ENCODE measurements around the gene SYT9.
"Not testable (repeated sequence)": the region's sequence is repeated elsewhere in the genome, so short reads cannot be mapped to it uniquely, and the experiment has no call there.

The SYT9 gene

DNA sequence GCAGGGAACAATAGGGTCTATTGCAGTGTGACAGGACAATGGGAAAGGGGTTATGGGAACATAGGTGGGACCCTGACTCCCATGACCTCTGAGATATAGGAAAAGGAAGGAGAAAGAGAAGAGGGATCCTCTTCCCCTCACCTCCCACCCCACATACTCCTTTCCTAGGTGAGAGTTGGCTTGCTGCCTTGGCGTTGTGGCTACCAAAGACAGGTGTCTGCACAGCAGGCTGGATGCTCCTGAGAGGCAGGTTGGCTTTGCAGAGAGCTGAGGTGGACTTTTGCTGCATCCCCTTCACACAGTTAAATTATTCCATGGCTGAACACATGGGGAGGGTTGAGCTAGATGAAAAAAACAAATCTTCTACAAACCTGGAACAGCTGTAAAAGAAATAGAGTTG, 80.7 kb downstream of the SYT9 start:
- no peaks in the 10 kb centered on the region for H3K9me3 ChIP-seq
- H3K36me3 ChIP-seq (replicated peaks), result no peaks in the 10 kb centered on the region
- no peak for DNase-seq (ENCODE audit: low spot score in 2 of 2)
- H3K27me3 ChIP-seq (ENCODE audit: low read depth), result peaks cover 4% of the 10 kb centered on the region
- H3K4me1 ChIP-seq, result no peaks in the 10 kb centered on the region
- no peak overlapping the region for H3K4me3 ChIP-seq
- in situ Hi-C loops (cut with MboI; ENCODE audit: low sequenced_read_pairs), result no loop called here

GRCh38 chr11:7332962-7333361, 81.3 kb downstream of the SYT9 start:
- Histone ChIP-seq H3K27me3 (ENCODE audit: low read depth) (peaks cover 5% of the 10 kb centered on the region), H3K36me3 (replicated peaks) (no peaks in the 10 kb centered on the region), H3K4me3 (no peak overlapping the region), H3K4me1 (no peaks in the 10 kb centered on the region), H3K9me3 (no peaks in the 10 kb centered on the region)
- no peak for DNase-seq (ENCODE audit: low spot score in 2 of 2)
- in situ Hi-C loops (cut with MboI; ENCODE audit: low sequenced_read_pairs), result no loop called here

- H3K9me3 ChIP-seq; in situ Hi-C loops (cut with MboI; ENCODE audit: low sequenced_read_pairs); DNase-seq (ENCODE audit: low spot score in 2 of 2); H3K4me1 ChIP-seq; H3K27me3 ChIP-seq (ENCODE audit: low read depth); H3K36me3 ChIP-seq (replicated peaks); H3K4me3 ChIP-seq: not testable (repeated sequence)
Measured at GRCh38 chr11:7335442-7335841, 83.7 kb downstream of the SYT9 start.

- DNase-seq (ENCODE audit: low spot score in 2 of 2), result no peak
- Histone ChIP-seq H3K27me3 (ENCODE audit: low read depth) (peaks cover 10% of the 10 kb centered on the region), H3K4me3 (no peak overlapping the region), H3K36me3 (replicated peaks) (no peaks in the 10 kb centered on the region), H3K4me1 (no peaks in the 10 kb centered on the region), H3K9me3 (no peaks in the 10 kb centered on the region; the same call in 1 of the 2 replicates)
- in situ Hi-C loops (cut with MboI; ENCODE audit: low sequenced_read_pairs), result no loop called here
Measured at GRCh38 chr11:7341551-7341950, 89.8 kb downstream of the SYT9 start.

- Histone ChIP-seq H3K4me3 (no peak overlapping the region), H3K9me3 (no peaks in the 10 kb centered on the region), H3K4me1 (peaks cover 12% of the 10 kb centered on the region; the same call in 1 of the 2 replicates), H3K36me3 (replicated peaks) (no peaks in the 10 kb centered on the region), H3K27me3 (ENCODE audit: low read depth) (no peaks in the 10 kb centered on the region)
- in situ Hi-C loops (cut with MboI; ENCODE audit: low sequenced_read_pairs), result no loop called here
- DNase-seq (ENCODE audit: low spot score in 2 of 2), result no peak
Measured at GRCh38 chr11:7347611-7348431, 96.1 kb downstream of the SYT9 start.

DNA sequence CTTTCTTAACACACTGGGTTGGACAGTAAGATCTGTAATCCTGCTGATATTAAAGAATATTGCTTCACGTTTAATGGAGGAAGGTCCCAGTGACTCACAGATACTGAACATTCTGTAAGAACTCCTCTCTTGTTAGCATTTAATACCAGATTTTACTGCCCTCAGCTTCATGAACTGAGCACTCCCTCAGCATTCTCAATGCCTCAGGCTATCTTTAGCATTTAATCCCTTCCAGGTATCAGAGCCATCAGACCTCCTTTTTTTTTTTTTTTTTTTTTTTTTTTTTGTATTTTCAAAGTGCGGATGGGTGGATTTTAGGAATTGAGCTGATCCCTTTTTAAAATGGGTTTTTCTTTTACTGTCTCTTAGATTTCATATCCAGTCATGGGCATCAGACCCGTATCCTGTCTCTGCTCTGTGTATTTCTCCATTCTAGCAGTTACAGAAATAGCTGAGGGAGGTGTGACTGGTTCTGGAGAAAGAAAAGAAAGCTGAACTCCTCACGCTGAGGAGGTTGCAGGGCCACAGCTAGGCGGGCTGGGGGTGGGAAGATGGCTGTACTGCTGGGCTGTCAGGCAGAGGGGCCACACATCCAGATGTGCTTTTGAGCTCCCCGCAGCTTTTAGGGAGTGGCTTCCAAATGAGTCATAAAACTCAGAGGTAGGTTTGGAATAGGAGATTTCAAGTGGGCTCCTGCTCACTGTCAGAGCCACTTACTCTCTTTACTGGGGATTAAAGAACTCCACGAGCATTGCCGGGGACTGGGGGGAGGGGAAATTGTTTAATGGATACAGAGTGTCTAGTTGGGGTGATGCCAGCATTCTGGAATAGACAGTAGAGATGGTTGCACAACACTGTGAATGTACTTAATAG, 97.0 kb downstream of the SYT9 start:
- DNase-seq (ENCODE audit: low spot score in 2 of 2), result peak; percentile 54 to 65
- in situ Hi-C loops (cut with MboI; ENCODE audit: low sequenced_read_pairs), result no loop called here

DNA sequence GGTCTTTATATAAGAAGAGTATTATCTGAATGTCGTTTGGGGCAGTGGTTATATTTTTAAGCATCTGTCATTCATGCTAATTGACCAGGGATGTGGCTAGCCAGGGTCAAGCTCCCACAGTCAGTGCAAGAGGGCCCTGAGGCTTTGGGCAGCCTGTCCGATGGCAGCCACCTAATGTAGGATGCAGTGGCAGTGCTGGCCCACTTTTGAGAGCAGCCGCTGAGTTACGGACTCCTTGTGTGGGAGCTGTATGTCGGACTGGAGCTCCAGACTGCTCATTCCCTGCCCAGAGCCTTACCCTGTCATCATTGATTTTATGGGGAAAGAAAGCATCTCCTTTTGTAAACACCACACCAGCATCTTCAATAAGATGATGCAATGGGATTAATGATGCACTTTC, 99.5 kb downstream of the SYT9 start:
- no peak for DNase-seq (ENCODE audit: low spot score in 2 of 2)
- no peaks in the 10 kb centered on the region for H3K27me3 ChIP-seq (ENCODE audit: low read depth)
- H3K4me1 ChIP-seq, result peaks cover 12% of the 10 kb centered on the region; the same call in 1 of the 2 replicates
- H3K4me3 ChIP-seq, result no peak overlapping the region
- H3K9me3 ChIP-seq, result no peaks in the 10 kb centered on the region
- in situ Hi-C loops (cut with MboI; ENCODE audit: low sequenced_read_pairs), result no loop called here
- H3K36me3 ChIP-seq (replicated peaks), result no peaks in the 10 kb centered on the region

More for the DNA sequence above, 97.0 kb downstream of the SYT9 start:
- Histone ChIP-seq H3K4me1 (peaks cover 12% of the 10 kb centered on the region; the same call in 1 of the 2 replicates), H3K4me3 (no peak overlapping the region), H3K27me3 (ENCODE audit: low read depth) (no peaks in the 10 kb centered on the region), H3K36me3 (replicated peaks) (no peaks in the 10 kb centered on the region), H3K9me3 (no peaks in the 10 kb centered on the region)

DNA sequence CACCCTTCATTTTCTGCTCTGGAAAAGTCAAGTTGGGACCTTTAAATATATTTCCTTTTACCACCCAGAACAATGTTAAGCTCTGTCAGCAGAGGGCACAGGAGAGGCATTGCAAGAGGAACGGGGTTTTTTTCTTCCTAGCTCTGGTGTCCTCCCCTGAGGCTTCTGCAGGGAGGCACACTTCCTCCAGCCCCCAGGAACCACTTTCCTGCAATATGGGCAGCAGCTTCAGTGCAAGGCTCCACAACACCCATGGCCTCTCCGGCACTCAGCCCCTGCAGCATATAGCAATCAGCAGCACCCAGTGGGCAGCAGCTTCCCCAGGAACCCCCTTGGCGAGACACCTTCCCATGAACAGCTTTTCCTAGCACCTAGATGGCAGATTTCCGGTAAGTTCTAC, 101.4 kb downstream of the SYT9 start:
- Histone ChIP-seq H3K4me1 (peaks cover 12% of the 10 kb centered on the region; the same call in 1 of the 2 replicates), H3K27me3 (ENCODE audit: low read depth) (no peaks in the 10 kb centered on the region), H3K4me3 (no peak overlapping the region), H3K9me3 (no peaks in the 10 kb centered on the region), H3K36me3 (replicated peaks) (no peaks in the 10 kb centered on the region)
- peak; percentile 20 to 52 for DNase-seq (ENCODE audit: low spot score in 2 of 2)
- in situ Hi-C loops (cut with MboI; ENCODE audit: low sequenced_read_pairs), result no loop called here

DNA sequence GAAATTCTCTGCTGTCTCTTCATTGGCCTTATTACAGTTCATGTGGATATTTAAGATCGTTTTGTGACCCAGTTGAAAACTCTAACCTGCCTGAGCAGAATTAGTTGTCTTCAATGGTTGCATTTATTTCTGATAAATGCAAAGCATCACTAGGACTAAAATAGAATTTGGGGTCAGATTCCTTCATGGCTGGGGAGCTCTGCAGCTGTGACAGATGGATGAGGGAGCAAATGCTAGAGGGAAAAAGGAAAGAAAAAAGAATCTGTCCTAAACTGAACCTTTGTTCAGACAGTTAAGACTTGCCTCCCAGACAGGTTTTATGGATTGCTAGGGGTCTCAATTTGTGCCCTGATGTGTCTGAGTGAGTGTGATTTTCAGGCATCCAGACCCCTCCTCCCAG, 113.0 kb downstream of the SYT9 start:
- no peaks in the 10 kb centered on the region for H3K4me1 ChIP-seq
- in situ Hi-C loops (cut with MboI; ENCODE audit: low sequenced_read_pairs), result no loop called here
- no peaks in the 10 kb centered on the region for H3K27me3 ChIP-seq (ENCODE audit: low read depth)
- no peak overlapping the region for H3K4me3 ChIP-seq
- no peaks in the 10 kb centered on the region for H3K36me3 ChIP-seq (replicated peaks)
- no peaks in the 10 kb centered on the region for H3K9me3 ChIP-seq
- DNase-seq (ENCODE audit: low spot score in 2 of 2), result no peak

GRCh38 chr11:7367803-7368202, 116.1 kb downstream of the SYT9 start:
- Histone ChIP-seq H3K36me3 (replicated peaks) (no peaks in the 10 kb centered on the region), H3K4me3 (no peak overlapping the region), H3K9me3 (no peaks in the 10 kb centered on the region), H3K4me1 (no peaks in the 10 kb centered on the region), H3K27me3 (ENCODE audit: low read depth) (no peaks in the 10 kb centered on the region)
- no peak for DNase-seq (ENCODE audit: low spot score in 2 of 2)
- in situ Hi-C loops (cut with MboI; ENCODE audit: low sequenced_read_pairs), result no loop called here

DNA sequence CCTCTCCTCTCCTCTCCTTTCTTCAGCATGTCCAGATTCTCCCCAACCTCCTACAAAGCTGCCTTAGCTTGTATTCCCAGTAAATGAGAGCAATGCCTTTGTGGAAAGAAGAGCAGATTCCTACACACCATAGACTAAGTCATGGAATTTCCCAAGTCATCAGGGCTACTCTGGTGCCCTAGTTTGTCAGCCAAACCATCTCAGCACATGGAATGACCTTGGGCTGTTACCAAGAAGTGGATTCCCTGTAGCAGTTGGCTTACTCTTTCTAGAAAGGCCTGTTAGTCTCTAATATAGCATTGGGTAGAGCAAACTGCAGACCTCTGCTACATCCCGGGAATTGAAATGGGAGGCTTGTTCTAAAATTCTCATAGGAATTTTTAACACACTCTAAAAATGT, 124.7 kb downstream of the SYT9 start:
- Histone ChIP-seq H3K4me3 (no peak overlapping the region), H3K9me3 (no peaks in the 10 kb centered on the region), H3K4me1 (no peaks in the 10 kb centered on the region), H3K27me3 (ENCODE audit: low read depth) (peaks cover 2% of the 10 kb centered on the region; the same call in 1 of the 2 replicates), H3K36me3 (replicated peaks) (no peaks in the 10 kb centered on the region)
- in situ Hi-C loops (cut with MboI; ENCODE audit: low sequenced_read_pairs), result no loop called here
- DNase-seq (ENCODE audit: low spot score in 2 of 2), result no peak

GRCh38 chr11:7381937-7382336, 130.2 kb downstream of the SYT9 start:
- Histone ChIP-seq H3K36me3 (replicated peaks) (no peaks in the 10 kb centered on the region), H3K4me3 (no peak overlapping the region), H3K9me3 (no peaks in the 10 kb centered on the region), H3K27me3 (ENCODE audit: low read depth) (peaks cover 2% of the 10 kb centered on the region; the same call in 1 of the 2 replicates), H3K4me1 (no peaks in the 10 kb centered on the region)
- DNase-seq (ENCODE audit: low spot score in 2 of 2), result no peak
- in situ Hi-C loops (cut with MboI; ENCODE audit: low sequenced_read_pairs), result no loop called here

- in situ Hi-C loops (cut with MboI; ENCODE audit: low sequenced_read_pairs), result no loop called here
- DNase-seq (ENCODE audit: low spot score in 2 of 2), result no peak
- Histone ChIP-seq H3K4me3 (no peak overlapping the region), H3K36me3 (replicated peaks) (no peaks in the 10 kb centered on the region), H3K4me1 (no peaks in the 10 kb centered on the region), H3K27me3 (ENCODE audit: low read depth) (0 out of 2 replicates have a peak, but pooled peaks cover 2% of the 10 kb centered on the region), H3K9me3 (no peaks in the 10 kb centered on the region)
Measured at GRCh38 chr11:7383406-7383805, 131.7 kb downstream of the SYT9 start.

DNA sequence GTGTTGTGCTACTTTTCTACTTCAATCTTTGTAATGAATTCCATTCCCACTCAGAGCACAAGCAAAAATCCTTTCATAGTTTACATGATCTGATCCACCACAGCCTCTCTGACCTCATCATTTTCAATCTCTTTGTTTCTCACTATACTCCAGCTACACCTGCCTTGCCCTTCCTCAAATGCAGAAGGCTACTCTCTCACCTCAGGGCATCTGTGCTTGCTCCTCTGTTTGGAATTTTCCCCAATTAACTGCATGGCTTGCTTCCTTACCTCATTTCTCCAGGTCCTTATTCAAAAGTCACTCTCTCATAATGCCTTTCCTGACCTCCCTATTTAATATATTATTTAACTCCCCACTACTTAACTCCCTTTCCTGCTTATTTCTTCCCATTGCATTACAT, 133.0 kb downstream of the SYT9 start:
- Histone ChIP-seq H3K36me3 (replicated peaks) (no peaks in the 10 kb centered on the region), H3K4me3 (no peak overlapping the region), H3K9me3 (no peaks in the 10 kb centered on the region), H3K27me3 (ENCODE audit: low read depth) (0 out of 2 replicates have a peak, but pooled peaks cover 2% of the 10 kb centered on the region), H3K4me1 (no peaks in the 10 kb centered on the region)
- DNase-seq (ENCODE audit: low spot score in 2 of 2), result no peak
- in situ Hi-C loops (cut with MboI; ENCODE audit: low sequenced_read_pairs), result no loop called here
